Measurements from ENCODE around the gene LRRC4C. TPM values are rescaled to one million over a fixed set of nuclear protein-coding genes. Genes with fewer than 3 reads are reported as not detected.

The LRRC4C gene
- total RNA-seq, 1 experiment from 2014 or later, result 0.72 TPM

DNA sequence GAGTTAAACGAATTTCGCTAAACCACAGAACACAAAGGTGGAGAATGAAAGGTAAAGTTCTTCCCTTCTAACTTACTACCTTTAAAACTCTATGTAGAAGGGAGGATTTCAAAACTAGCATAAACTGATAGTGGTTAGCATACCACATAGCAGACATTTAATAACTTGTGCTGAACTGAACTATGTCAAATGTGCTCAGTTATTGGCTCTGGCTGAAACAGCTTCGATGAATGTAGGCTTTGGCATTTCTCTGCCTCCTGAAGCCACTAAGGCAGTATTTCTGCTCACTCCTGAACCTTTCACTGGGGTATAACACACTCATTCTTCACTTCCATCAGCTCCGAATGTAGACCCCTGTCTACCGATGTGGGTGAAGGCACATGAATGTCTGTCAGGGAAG, 1188.1 kb downstream of the LRRC4C start (continued):
- TF ChIP-seq STAT6 (CRISPR knock-in tag; conservative IDR thresholded peaks at IDR 0.05; ENCODE audit: low read depth) (no peak), ZNF263 (CRISPR knock-in tag; IDR thresholded peaks at IDR 0.05; ENCODE audit: low read depth) (no peak), CREM (CRISPR knock-in tag; IDR thresholded peaks at IDR 0.05) (no peak), MYBL2 (CRISPR knock-in tag; IDR thresholded peaks at IDR 0.05) (no peak)
- TF ChIP-seq, protein P1, sequence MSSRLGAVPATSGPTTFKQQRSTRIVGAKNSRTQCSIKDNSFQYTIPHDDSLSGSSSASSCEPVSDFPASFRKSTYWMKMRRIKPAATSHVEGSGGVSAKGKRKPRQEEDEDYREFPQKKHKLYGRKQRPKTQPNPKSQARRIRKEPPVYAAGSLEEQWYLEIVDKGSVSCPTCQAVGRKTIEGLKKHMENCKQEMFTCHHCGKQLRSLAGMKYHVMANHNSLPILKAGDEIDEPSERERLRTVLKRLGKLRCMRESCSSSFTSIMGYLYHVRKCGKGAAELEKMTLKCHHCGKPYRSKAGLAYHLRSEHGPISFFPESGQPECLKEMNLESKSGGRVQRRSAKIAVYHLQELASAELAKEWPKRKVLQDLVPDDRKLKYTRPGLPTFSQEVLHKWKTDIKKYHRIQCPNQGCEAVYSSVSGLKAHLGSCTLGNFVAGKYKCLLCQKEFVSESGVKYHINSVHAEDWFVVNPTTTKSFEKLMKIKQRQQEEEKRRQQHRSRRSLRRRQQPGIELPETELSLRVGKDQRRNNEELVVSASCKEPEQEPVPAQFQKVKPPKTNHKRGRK (CRISPR knock-in tag; IDR thresholded peaks at IDR 0.05; ENCODE audit: borderline replicate concordance), result no peak

DNA sequence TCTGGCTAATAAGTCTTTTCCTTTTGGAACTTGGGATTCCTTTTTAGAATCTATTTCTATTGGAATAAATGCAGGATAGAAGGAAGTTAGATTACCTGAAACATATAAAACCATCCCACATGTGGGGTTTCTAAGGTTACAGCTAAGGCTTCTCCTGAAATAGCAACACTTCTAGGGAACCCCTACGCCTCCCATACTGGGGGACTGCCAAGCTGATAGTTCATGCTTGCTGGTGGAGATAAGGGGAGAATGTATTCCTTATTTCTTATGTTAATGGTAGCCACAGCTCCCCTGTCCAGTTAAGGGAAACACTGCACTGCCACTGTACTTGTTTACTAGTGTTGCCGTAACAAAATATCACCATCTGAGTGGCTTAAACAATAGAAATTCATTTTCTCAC, 1189.6 kb downstream of the LRRC4C start:
- Mint-ChIP-seq H3K4me1 (no peaks in the 10 kb centered on the region), H3K9me3 (no peaks in the 10 kb centered on the region), H3K27me3 (ENCODE audit: low read depth) (peaks cover 17% of the 10 kb centered on the region), H3K36me3 (no peaks in the 10 kb centered on the region), H3K27ac (no peak overlapping the region), H3K4me3 (no peak overlapping the region)
- TF ChIP-seq SP1 (CRISPR knock-in tag; conservative IDR thresholded peaks at IDR 0.05), result no peak
- TF ChIP-seq, protein P1 (CRISPR knock-in tag; IDR thresholded peaks at IDR 0.05; ENCODE audit: borderline replicate concordance), result no peak
- TF ChIP-seq PRRX2 (CRISPR knock-in tag; IDR thresholded peaks at IDR 0.05), result no peak
- TF ChIP-seq NR1H2 (CRISPR knock-in tag; IDR thresholded peaks at IDR 0.05), result no peak
- TF ChIP-seq KAT7 (CRISPR knock-in tag; IDR thresholded peaks at IDR 0.05; ENCODE audit: borderline replicate concordance), result no peak
- TF ChIP-seq MAX (CRISPR knock-in tag; IDR thresholded peaks at IDR 0.05), result no peak
- no peak for TF ChIP-seq MYBL2 (CRISPR knock-in tag; IDR thresholded peaks at IDR 0.05)
- TF ChIP-seq, protein P2, sequence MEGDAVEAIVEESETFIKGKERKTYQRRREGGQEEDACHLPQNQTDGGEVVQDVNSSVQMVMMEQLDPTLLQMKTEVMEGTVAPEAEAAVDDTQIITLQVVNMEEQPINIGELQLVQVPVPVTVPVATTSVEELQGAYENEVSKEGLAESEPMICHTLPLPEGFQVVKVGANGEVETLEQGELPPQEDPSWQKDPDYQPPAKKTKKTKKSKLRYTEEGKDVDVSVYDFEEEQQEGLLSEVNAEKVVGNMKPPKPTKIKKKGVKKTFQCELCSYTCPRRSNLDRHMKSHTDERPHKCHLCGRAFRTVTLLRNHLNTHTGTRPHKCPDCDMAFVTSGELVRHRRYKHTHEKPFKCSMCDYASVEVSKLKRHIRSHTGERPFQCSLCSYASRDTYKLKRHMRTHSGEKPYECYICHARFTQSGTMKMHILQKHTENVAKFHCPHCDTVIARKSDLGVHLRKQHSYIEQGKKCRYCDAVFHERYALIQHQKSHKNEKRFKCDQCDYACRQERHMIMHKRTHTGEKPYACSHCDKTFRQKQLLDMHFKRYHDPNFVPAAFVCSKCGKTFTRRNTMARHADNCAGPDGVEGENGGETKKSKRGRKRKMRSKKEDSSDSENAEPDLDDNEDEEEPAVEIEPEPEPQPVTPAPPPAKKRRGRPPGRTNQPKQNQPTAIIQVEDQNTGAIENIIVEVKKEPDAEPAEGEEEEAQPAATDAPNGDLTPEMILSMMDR (IDR thresholded peaks at IDR 0.05), result no peak
- no peak for TF ChIP-seq E2F5 (CRISPR knock-in tag; IDR thresholded peaks at IDR 0.05)
- no peak for TF ChIP-seq JAZF1 (CRISPR knock-in tag; IDR thresholded peaks at IDR 0.05)
- no peak for TF ChIP-seq CDX4 (CRISPR knock-in tag; IDR thresholded peaks at IDR 0.05; ENCODE audit: borderline replicate concordance)
- no peak for TF ChIP-seq ZNF219 (CRISPR knock-in tag; IDR thresholded peaks at IDR 0.05; ENCODE audit: borderline replicate concordance)
- TF ChIP-seq ETV6 (CRISPR knock-in tag; IDR thresholded peaks at IDR 0.05), result no peak
- no peak for TF ChIP-seq SMAD3 (CRISPR knock-in tag; IDR thresholded peaks at IDR 0.05; ENCODE audit: borderline replicate concordance)
- TF ChIP-seq JUN (CRISPR knock-in tag; IDR thresholded peaks at IDR 0.05), result no peak
- no peak for TF ChIP-seq ZNF121 (CRISPR knock-in tag; IDR thresholded peaks at IDR 0.05)
- no peak for TF ChIP-seq GABPB1 (CRISPR knock-in tag; IDR thresholded peaks at IDR 0.05)
- TF ChIP-seq ZBTB21 (CRISPR knock-in tag; IDR thresholded peaks at IDR 0.05; ENCODE audit: borderline replicate concordance), result no peak
- no peak for DNase-seq (ENCODE audit: low spot score)
- POLR2A ChIA-PET, result no interaction called here
- no peak for ATAC-seq
- CTCF ChIA-PET, result interaction anchor here (0.8 kb wide), 1 partner anchor 69 kb away, joined by 3 read pairs; no protein-coding TSS in a partner anchor
